Mammary epithelial cell (primary cell): ENCODE results near the gene TSPAN17.

ENCODE experiments used
- EZH2 ChIP-seq: IDR thresholded peaks from 2 replicates; pipeline ENCODE4 v1.6.1; 2012; ENCODE audit warnings: low read length, inconsistent platforms, borderline replicate concordance
- TF ChIP-seq, protein P1 (sequence below), 2 donors: IDR thresholded peaks in 1 of 2; conservative IDR thresholded peaks in 1 of 2; 2 replicates each; pipeline ENCODE4 v1.5.1; 2011 to 2012; ENCODE audit warnings: inconsistent platforms in 2 of 2, low read length in 2 of 2, mild to moderate bottlenecking in 2 of 2, control low read depth in 1 of 2, low read depth in 1 of 2; ENCODE audit not compliant: insufficient read depth in 1 of 2; ENCODE audit errors: extremely low read depth in 1 of 2

DNA sequence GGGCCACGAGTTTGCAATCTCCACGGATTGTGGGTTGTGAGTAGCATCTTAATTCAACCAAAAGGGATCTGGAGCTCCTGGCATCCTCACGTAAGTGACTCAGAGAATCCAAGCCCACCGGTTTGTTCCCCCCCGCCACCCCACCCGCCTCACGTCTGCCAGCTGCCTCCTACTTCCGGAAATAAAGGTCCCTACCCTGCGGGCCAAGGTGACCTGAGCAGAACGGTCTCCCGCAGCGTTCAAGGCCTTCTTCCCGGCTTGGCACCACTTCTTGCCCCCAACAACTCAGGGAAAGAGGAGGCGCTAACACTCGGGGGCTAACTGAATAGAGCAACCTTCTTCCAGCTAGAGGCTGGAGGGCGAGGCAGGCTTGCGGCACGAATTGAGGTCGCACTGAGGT lies 28.5 kb upstream of the TSPAN17 start:
- TF ChIP-seq, protein P1, sequence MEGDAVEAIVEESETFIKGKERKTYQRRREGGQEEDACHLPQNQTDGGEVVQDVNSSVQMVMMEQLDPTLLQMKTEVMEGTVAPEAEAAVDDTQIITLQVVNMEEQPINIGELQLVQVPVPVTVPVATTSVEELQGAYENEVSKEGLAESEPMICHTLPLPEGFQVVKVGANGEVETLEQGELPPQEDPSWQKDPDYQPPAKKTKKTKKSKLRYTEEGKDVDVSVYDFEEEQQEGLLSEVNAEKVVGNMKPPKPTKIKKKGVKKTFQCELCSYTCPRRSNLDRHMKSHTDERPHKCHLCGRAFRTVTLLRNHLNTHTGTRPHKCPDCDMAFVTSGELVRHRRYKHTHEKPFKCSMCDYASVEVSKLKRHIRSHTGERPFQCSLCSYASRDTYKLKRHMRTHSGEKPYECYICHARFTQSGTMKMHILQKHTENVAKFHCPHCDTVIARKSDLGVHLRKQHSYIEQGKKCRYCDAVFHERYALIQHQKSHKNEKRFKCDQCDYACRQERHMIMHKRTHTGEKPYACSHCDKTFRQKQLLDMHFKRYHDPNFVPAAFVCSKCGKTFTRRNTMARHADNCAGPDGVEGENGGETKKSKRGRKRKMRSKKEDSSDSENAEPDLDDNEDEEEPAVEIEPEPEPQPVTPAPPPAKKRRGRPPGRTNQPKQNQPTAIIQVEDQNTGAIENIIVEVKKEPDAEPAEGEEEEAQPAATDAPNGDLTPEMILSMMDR (conservative IDR thresholded peaks at IDR 0.05 in 1 of 2, IDR thresholded peaks at IDR 0.05 in 1 of 2; ENCODE audit: extremely low read depth in 1 of 2, insufficient read depth in 1 of 2, low read depth in 1 of 2, low read length in 2 of 2), result no peak
- no peak for TF ChIP-seq EZH2
